AG09309 (cell line): ENCODE data around the gene PRSS38.

Source experiments
- DNase-seq: peaks from one replicate; pipeline ENCODE4 v3.0.0-alpha.2; 2010; ENCODE audit warnings: low read depth
- H3K4me3 ChIP-seq: 2 replicates; pipeline ENCODE4 v1.5.1; 2011; ENCODE audit warnings: mild to moderate bottlenecking, low read depth, low read length, moderate library complexity; ENCODE audit not compliant: control insufficient read depth
- CTCF ChIP-seq: IDR thresholded peaks from 2 replicates; pipeline ENCODE4 v1.5.1; 2011; ENCODE audit warnings: mild to moderate bottlenecking, low read depth, low read length, inconsistent platforms; ENCODE audit not compliant: insufficient read depth, control insufficient read depth; ENCODE audit errors: missing control alignments

The PRSS38 gene

DNA sequence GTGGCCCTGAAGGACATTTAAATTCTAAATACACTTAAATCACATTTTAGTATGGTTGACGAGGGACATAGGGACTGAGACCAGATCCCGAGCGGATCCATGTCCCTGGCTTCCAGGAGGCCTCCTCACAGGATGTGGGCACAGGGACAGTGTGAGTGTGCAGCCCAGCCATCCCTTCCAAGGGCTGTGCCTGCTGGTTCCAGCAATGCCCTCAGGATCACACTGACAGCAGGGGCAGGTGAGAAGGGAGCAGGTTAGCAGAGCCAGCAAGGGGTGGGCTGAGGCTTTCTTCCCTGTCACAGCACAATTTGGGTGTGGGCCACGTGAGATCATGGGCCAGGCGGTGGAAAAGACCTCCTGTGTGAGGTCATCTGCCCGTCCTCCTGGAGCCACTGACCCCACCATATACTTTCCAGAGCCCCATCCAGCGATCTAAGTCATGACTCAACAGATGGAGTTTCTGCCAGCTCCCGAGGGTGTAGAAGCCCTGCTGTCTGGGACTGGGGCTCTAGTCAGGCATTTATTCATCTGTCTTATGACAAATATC is 37.0 kb upstream of the PRSS38 start:
- H3K4me3 ChIP-seq = no peak overlapping the region
- DNase-seq = no peak
- no peak for TF ChIP-seq CTCF

DNA sequence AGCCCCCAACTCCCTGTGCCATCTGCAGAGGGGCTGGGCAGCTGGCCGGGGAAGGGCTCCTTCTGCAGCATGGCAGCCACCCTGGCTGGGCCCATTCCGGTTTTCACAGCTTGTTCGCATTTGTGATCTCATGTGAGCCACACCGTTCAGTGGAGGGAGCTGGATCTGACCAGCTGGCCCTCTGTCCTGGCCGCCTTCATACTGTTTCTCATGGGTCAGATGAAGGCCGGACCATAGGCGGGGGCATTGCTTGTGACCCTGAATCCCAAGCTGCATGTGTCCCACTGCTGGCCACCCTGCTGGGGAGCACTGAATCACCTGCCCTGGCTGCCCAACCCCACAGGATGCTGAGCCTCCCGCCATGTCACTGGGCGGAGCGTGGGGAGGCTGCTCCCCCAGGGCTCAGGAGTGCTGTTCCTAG is 36.4 kb upstream of the PRSS38 start:
- no peak for DNase-seq
- no peak overlapping the region for H3K4me3 ChIP-seq
- no peak for TF ChIP-seq CTCF

DNA sequence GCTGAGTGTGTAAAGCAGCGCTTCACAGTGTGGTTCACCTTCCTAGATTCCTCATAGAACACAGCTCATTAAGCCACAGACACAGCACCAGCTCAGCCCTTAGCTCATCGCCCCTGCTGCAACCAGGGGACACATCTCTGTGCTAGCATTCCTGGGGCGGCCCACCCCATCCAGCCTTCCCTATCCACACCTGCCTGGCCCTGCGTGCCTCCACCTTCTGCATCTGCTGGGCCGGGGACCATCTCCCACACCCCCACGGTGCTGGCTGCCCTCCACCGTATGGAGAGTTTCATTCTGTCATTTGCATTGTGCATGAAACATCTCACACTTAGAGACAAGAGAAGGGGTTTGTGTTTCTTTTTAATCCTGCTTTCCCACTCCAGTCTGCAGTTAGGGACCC is 35.8 kb upstream of the PRSS38 start:
- DNase-seq = no peak
- no peak overlapping the region for H3K4me3 ChIP-seq
- no peak for TF ChIP-seq CTCF

DNA sequence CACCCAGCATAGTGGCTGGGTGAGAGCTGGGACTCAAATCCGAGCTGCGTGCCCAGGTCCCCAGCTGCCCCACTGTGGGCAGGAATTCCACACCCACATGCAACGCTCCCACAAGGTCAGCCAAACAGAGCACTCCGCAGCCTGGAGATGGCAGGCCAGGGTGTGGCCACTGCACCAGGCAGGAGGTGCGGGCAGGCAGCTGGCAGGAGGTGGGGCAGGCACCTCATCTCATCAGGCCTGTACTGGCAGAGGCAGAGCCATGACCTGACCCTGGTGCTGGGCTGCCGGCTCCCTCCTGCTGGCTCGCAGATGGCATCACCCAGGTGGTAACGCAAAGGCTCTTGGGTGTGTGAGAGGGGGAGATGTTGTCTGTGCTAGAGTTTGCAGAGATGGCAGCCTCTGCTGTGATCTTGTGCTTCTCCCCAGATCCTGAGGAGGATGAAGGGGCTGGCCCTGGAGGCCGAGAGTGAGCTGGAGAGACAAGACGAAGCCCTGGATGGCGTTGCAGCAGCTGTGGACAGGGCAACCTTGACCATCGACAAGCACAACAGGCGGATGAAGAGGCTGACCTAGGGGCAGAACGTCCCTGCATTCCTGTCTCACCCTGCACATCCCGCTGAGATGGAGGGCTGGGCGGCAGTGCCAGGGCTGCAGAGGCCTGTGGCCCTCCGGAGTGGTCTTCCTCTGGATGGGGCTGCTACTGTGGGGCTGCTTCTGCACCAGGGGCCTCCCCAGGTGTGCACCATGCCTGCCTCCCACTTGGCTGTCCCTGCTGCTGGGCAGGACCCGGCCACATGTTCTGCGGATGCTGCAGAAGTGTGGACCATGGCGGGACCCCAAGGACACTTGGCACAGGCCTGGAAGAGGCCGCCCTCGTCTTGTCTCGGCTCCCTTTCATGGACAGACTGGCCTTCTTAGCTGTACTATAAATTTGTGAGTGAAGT is 35.1 kb upstream of the PRSS38 start:
- TF ChIP-seq CTCF = no peak
- DNase-seq = no peak
- no peak overlapping the region for H3K4me3 ChIP-seq

GRCh38 chr1:227781314-227781930 is 34.1 kb upstream of the PRSS38 start:
- TF ChIP-seq CTCF = no peak
- H3K4me3 ChIP-seq = no peak overlapping the region
- DNase-seq = no peak

- no peak for DNase-seq
- H3K4me3 ChIP-seq = no peak overlapping the region
- TF ChIP-seq CTCF = no peak
Measured at GRCh38 chr1:227782226-227782625, 33.2 kb upstream of the PRSS38 start.
